ENCODE data around the gene PLA2G7.

The PLA2G7 gene

DNA sequence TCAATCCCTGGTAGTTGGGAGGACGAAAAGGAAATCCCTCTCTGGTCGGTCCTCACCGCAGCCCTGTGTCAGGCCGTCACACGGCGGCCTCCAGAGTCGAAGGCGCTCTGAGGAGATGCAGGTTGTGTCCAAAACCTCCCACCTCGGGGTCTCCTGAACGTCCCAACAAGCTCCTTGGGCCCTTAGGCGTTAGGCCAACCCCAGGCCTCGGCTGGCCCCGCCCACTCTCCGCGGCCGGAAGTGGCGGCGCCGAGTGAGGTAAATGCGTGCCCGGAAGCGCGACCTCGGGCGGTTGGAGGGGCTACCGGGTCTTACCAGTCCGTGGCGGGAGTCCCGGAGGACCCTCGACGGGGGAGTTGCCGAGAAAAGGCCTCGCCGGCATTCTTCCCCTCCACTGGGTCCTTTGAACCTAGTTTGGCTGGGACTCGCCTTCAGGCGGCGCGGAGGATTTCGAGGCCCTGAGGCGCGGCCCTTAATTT, 47.5 kb downstream of the PLA2G7 start, which contains the start of gene TDRD6:
TDRD6 (plus strand) TSS at position 267 of the 479 bp plus-strand sequence. CDS start 244 bp downstream, outside the sequence.
- no peak for DNase-seq

- DNase-seq = no peak
Measured at GRCh38 chr6:46684771-46685170, 50.4 kb downstream of the PLA2G7 start.

GRCh38 chr6:46677314-46677654, 57.9 kb downstream of the PLA2G7 start:
- no peak for DNase-seq

GRCh38 chr6:46676604-46677313, 58.4 kb downstream of the PLA2G7 start:
- no peak for DNase-seq

DNA sequence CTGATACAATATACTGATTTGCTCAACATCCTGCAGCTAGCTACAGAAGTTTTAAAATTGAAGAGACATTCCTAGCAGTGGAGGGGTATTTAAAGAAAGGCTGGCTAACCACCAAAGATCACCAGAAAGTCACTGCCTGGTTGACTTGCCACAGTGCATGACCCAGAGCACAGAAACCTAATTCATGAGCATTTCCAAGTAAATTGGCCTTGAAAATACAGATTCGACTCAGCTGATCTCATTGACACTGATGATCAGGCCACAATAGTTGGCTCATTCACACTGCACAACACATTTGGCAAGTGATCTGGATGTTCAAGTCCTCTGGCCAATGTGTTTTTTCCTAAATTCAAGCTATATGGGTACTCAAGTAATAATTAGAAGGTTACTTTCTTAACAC, 60.8 kb downstream of the PLA2G7 start:
- DNase-seq = no peak

DNA sequence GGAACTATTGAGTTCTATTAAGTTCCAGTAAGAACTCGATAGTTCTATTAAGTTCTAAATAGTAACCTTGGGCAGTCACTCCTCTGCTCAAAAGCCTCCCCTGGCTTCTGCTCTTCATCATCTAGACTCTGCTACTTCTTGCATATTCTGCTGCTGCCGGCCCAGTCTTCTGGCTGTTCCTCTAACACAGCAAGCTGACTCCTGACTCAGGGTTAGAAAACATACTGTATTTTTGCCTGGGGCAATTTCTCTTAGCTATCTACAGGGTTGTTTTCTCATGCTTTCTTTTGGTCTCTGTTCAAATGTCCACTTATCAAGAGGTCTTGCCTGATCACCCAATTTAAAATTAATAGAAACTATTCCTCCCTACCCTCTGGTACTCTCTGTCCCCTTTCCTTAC, 67.8 kb downstream of the PLA2G7 start:
- DNase-seq = no peak

DNA sequence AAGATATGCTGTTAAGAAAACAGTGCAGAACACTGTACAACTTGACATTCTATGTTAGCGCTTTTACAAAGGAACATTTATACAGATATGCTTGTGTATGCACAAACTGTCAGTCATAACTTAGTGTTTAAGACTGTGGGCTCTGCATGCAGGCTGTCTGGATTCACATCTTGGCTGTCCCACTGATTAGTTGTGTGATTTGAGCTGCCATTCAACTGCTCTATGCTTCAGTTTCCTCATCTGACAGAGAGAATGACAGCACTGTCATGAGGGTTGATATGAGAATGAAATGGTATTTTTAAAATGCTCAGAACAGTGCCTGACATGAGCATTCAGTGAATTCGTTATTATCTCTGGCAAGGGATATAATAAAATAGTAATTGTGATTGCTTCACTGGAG, 73.7 kb downstream of the PLA2G7 start:
- no peak for DNase-seq

- DNase-seq = no peak
Measured at GRCh38 chr6:46657642-46658041, 77.5 kb downstream of the PLA2G7 start.

GRCh38 chr6:46655803-46656202, 79.4 kb downstream of the PLA2G7 start:
- DNase-seq = no peak
